SU-DHL-6 (cell line): ENCODE results near the gene HS3ST3B1.

ENCODE experiments used
- H2AFZ ChIP-seq: fragments of 200-600 bp; sonication (generic); 2 replicates; pipeline ENCODE4 v1.6.1; 2014; ENCODE audit warnings: low read depth, mild to moderate bottlenecking, moderate library complexity, mixed read lengths, antibody characterized with exemption, low read length; ENCODE audit not compliant: severe bottlenecking
- H3F3A ChIP-seq: fragments of 200-600 bp; shearing (Covaris generic); 2 replicates; pipeline ENCODE4 v1.6.0; 2016; ENCODE audit warnings: antibody characterized with exemption, mild to moderate bottlenecking; ENCODE audit not compliant: insufficient read depth
- H3K27ac ChIP-seq: fragments of 200-600 bp; sonication (generic); 2 replicates; pipeline ENCODE4 v1.5.1; 2016; ENCODE audit warnings: low read depth, mild to moderate bottlenecking, low read length, moderate library complexity, mixed read lengths
- H3K27me3 ChIP-seq: fragments of 200-600 bp; sonication (generic), shearing (Covaris generic); 2 replicates; pipeline ENCODE4 v1.6.0; 2014; ENCODE audit warnings: mild to moderate bottlenecking, low read length
- H3K36me3 ChIP-seq: fragments of 200-600 bp; sonication (generic); 2 replicates; pipeline ENCODE4 v1.6.1; 2014; ENCODE audit warnings: mild to moderate bottlenecking, low read length, mixed read lengths
- H3K4me2 ChIP-seq: fragments of 300-600, 200-600 bp; shearing (Covaris generic), sonication (generic); 2 replicates; pipeline ENCODE4 v1.6.0; 2014; ENCODE audit warnings: low read length, low read depth, mild to moderate bottlenecking; ENCODE audit not compliant: poor library complexity, severe bottlenecking
- H3K4me3 ChIP-seq: fragments of 200-600 bp; sonication (generic); 2 replicates; pipeline ENCODE4 v1.5.1; 2014; ENCODE audit warnings: antibody characterized with exemption, low read length, mild to moderate bottlenecking, mixed read lengths; ENCODE audit not compliant: insufficient read depth, poor library complexity, severe bottlenecking
- H3K79me2 ChIP-seq: fragments of 200-600 bp; sonication (generic); 2 replicates; pipeline ENCODE4 v1.6.1; 2014; ENCODE audit warnings: mild to moderate bottlenecking, low read length, moderate library complexity; ENCODE audit not compliant: insufficient read depth
- H3K9ac ChIP-seq: fragments of 200-600 bp; sonication (generic); 2 replicates; pipeline ENCODE4 v1.7.0; 2014; ENCODE audit warnings: mild to moderate bottlenecking, low read length
- H3K9me2 ChIP-seq: fragments of 200-600 bp; sonication (generic); replicated peaks from 2 replicates; pipeline ENCODE4 v1.6.1; 2014; ENCODE audit warnings: low read length; ENCODE audit not compliant: insufficient read depth
- H3K9me3 ChIP-seq: fragments of 200-600 bp; sonication (generic); 2 replicates; pipeline ENCODE4 v1.6.1; 2014; ENCODE audit warnings: low read length, mixed read lengths; ENCODE audit not compliant: insufficient read depth
- H4K20me1 ChIP-seq: fragments of 200-600 bp; sonication (generic); 2 replicates; pipeline ENCODE4 v1.6.1; 2014; ENCODE audit warnings: low read depth, mild to moderate bottlenecking, antibody characterized with exemption, low read length, moderate library complexity, mixed read lengths
- CTCF ChIP-seq: fragments of 200-600 bp; sonication (generic); IDR thresholded peaks from one replicate; pipeline ENCODE4 v1.5.1; 2017; ENCODE audit warnings: antibody characterized with exemption, mild to moderate bottlenecking, low read length, moderate library complexity; ENCODE audit not compliant: insufficient read depth, poor library complexity, severe bottlenecking
- EZH2phosphoT487 ChIP-seq: fragments of 200-600 bp; sonication (generic), shearing (Covaris generic); conservative IDR thresholded peaks from 2 replicates; pipeline ENCODE4 v1.6.1; 2018; ENCODE audit warnings: mild to moderate bottlenecking, antibody characterized with exemption, low read length, moderate library complexity, mixed read lengths

The HS3ST3B1 gene

DNA sequence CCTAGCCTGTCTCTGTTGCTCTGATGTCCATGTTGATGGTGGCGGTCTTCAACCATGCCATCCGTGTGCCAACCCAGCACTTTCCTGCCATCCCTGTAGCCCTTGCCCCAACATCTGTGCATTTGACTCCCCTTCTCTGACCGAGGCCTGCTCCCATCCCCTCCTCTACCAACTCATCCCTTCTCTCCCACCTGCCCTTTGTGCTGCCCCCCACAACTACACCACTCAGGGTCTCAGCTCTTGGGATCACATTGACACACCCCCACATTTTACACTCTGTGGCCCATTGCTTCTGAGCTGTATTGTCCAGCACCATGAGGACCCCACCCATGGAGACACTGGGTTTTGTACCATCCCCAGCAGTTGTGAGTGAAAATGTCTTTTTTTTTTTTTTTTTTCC, 11.6 kb downstream of the HS3ST3B1 start:
- H3F3A ChIP-seq: no peaks in the 10 kb centered on the region
- H3K9me2 ChIP-seq: no peaks in the 10 kb centered on the region
- no peaks in the 10 kb centered on the region for H3K27me3 ChIP-seq
- no peak overlapping the region for H3K4me2 ChIP-seq
- TF ChIP-seq EZH2phosphoT487 (no peak), CTCF (no peak)
- no peaks in the 10 kb centered on the region for H3K79me2 ChIP-seq
- H3K4me3 ChIP-seq: no peak overlapping the region
- H3K27ac ChIP-seq: no peak overlapping the region
- H3K9ac ChIP-seq: no peak overlapping the region
- no peak overlapping the region for H2AFZ ChIP-seq
- H4K20me1 ChIP-seq: no peaks in the 10 kb centered on the region
- no peaks in the 10 kb centered on the region for H3K9me3 ChIP-seq
- no peaks in the 10 kb centered on the region for H3K36me3 ChIP-seq

DNA sequence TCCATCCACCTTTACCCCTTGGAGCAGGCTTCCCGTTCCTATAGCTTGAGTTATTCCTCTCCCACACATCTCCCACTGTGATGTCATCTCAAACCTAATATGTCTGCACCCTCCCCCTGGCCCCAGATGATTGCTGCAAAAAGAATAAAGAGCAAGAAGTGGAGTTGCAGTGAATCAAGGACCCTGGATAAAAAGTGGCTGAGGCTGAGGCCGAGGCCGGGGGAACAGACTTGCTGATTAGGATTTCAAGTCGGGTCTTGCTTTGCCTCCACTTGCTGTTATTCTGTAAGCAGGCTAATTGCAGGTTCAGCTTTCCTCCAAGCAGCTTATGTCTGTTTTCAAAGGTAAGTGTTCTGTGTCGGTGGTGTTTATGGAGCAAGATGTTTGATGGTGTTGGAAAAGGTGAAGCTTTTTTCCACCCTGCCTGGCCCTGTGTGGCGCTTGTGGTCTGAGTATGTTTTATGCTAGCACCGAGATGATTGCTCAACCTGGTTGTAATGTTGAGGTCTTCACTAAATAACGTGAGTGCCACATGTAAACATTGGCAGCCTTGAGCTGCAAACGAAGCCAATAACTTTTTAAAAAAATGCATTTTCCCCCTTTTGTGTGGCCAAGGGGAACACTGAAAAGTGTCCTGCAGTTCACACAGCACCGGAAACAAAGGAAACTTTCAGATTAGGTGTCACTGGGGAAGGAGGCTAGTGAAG, 15.4 kb downstream of the HS3ST3B1 start:
- Histone ChIP-seq H3K36me3 (no peaks in the 10 kb centered on the region), H3K9ac (no peak overlapping the region), H3K4me2 (no peak overlapping the region), H4K20me1 (no peaks in the 10 kb centered on the region), H3K27ac (no peak overlapping the region), H3K9me3 (no peaks in the 10 kb centered on the region), H3K4me3 (no peak overlapping the region), H3F3A (no peaks in the 10 kb centered on the region), H3K79me2 (no peaks in the 10 kb centered on the region), H2AFZ (no peak overlapping the region), H3K27me3 (no peaks in the 10 kb centered on the region), H3K9me2 (no peaks in the 10 kb centered on the region)
- no peak for TF ChIP-seq EZH2phosphoT487
- TF ChIP-seq CTCF: no peak

DNA sequence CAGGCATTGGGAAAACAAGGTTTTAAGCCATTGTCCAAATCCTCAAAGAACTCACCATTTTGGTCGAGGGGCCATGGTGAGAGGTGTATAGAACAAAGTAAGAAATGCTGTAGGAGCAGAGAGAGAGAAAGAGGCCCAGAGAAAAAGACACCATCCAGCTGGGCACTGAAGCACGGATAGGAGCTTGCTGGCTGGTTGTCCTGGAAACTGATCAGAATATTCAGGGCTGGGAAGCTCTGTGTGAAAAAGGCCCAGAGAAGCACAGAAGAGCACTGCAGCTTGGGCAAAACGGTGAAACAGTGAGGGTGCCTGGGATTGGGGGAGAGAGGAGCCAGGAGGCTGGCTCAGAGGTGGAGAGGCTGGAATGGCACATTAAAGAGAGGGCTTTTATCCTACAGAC, 16.5 kb downstream of the HS3ST3B1 start:
- H3K4me2 ChIP-seq: no peak overlapping the region
- H3K9me2 ChIP-seq: no peaks in the 10 kb centered on the region
- no peaks in the 10 kb centered on the region for H3K79me2 ChIP-seq
- TF ChIP-seq EZH2phosphoT487 (no peak), CTCF (no peak)
- no peak overlapping the region for H3K4me3 ChIP-seq
- H4K20me1 ChIP-seq: no peaks in the 10 kb centered on the region
- no peaks in the 10 kb centered on the region for H3K9me3 ChIP-seq
- H3K27ac ChIP-seq: no peak overlapping the region
- H3K36me3 ChIP-seq: no peaks in the 10 kb centered on the region
- H2AFZ ChIP-seq: no peak overlapping the region
- H3K9ac ChIP-seq: no peak overlapping the region
- no peaks in the 10 kb centered on the region for H3K27me3 ChIP-seq
- no peaks in the 10 kb centered on the region for H3F3A ChIP-seq
